Measurements from ENCODE around the gene EXD2.

GRCh38 chr14:69285661-69286255 lies 94.5 kb downstream of the EXD2 start:
- no peak for TF ChIP-seq CTCF (conservative IDR thresholded peaks at IDR 0.05)
- no peak for TF ChIP-seq ZFX (IDR thresholded peaks at IDR 0.05)
